A549 (cell line): ENCODE data around the gene MLST8.

Experiments
- ESRRA ChIP-seq: fragments of 150-350 bp; IDR thresholded peaks from 2 replicates; pipeline ENCODE4 v1.6.1; 2014; ENCODE audit warnings: mild to moderate bottlenecking, low read length, borderline replicate concordance
- HOXA7 ChIP-seq: fragments of 250-450 bp; sonication (Bioruptor Pico); IDR thresholded peaks from 2 replicates; pipeline ENCODE4 v1.5.0; 2020; ENCODE audit warnings: mild to moderate bottlenecking, moderate library complexity
- JUN ChIP-seq, 2 experiments: fragments of >200 bp; sonication (Bioruptor Twin); formaldehyde crosslinking; IDR thresholded peaks; 2 replicates in 1 of 2; 3 replicates in 1 of 2; pipeline ENCODE4 v1.6.1; 2016 to 2017
- MAFK ChIP-seq: fragments of 450-650 bp; IDR thresholded peaks from 2 replicates; pipeline ENCODE4 v1.6.1; 2014; ENCODE audit not compliant: partially characterized antibody
- NR3C1 ChIP-seq: fragments of >200 bp; sonication (Bioruptor Twin); formaldehyde crosslinking; IDR thresholded peaks from 3 replicates; pipeline ENCODE4 v1.6.1; 2017
- PHF8 ChIP-seq: fragments of 200-600 bp; sonication (generic); IDR thresholded peaks from 2 replicates; pipeline ENCODE4 v1.6.1; 2016; ENCODE audit warnings: low read depth, mild to moderate bottlenecking, antibody characterized with exemption, moderate library complexity, borderline replicate concordance
- POLR2A ChIP-seq: IDR thresholded peaks from 2 replicates; pipeline ENCODE4 v1.6.1; 2012; ENCODE audit warnings: mild to moderate bottlenecking, low read length
- RAD21 ChIP-seq, 2 experiments: fragments of >200 bp in 1 of 2; sonication (Bioruptor Twin) in 1 of 2; formaldehyde crosslinking in 1 of 2; IDR thresholded peaks in 1 of 2; conservative IDR thresholded peaks in 1 of 2; 2 replicates in 1 of 2; 3 replicates in 1 of 2; pipeline ENCODE4 v1.6.1; 2012 to 2018; ENCODE audit warnings: inconsistent platforms in 1 of 2
- TF ChIP-seq, protein P1 (sequence below): fragments of >200 bp; sonication (Bioruptor Twin); formaldehyde crosslinking; IDR thresholded peaks from 3 replicates; pipeline ENCODE4 v1.5.1; 2016
- TF ChIP-seq, protein P2 (sequence below): fragments of 450-650 bp; IDR thresholded peaks from 2 replicates; pipeline ENCODE4 v1.6.1; 2014; ENCODE audit warnings: antibody characterized with exemption

- TF ChIP-seq ESRRA: no peak
- TF ChIP-seq, protein P1, sequence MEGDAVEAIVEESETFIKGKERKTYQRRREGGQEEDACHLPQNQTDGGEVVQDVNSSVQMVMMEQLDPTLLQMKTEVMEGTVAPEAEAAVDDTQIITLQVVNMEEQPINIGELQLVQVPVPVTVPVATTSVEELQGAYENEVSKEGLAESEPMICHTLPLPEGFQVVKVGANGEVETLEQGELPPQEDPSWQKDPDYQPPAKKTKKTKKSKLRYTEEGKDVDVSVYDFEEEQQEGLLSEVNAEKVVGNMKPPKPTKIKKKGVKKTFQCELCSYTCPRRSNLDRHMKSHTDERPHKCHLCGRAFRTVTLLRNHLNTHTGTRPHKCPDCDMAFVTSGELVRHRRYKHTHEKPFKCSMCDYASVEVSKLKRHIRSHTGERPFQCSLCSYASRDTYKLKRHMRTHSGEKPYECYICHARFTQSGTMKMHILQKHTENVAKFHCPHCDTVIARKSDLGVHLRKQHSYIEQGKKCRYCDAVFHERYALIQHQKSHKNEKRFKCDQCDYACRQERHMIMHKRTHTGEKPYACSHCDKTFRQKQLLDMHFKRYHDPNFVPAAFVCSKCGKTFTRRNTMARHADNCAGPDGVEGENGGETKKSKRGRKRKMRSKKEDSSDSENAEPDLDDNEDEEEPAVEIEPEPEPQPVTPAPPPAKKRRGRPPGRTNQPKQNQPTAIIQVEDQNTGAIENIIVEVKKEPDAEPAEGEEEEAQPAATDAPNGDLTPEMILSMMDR: no peak
- no peak for TF ChIP-seq NR3C1
- TF ChIP-seq POLR2A: no peak
- TF ChIP-seq, protein P2, sequence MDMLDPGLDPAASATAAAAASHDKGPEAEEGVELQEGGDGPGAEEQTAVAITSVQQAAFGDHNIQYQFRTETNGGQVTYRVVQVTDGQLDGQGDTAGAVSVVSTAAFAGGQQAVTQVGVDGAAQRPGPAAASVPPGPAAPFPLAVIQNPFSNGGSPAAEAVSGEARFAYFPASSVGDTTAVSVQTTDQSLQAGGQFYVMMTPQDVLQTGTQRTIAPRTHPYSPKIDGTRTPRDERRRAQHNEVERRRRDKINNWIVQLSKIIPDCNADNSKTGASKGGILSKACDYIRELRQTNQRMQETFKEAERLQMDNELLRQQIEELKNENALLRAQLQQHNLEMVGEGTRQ: no peak
- no peak for TF ChIP-seq PHF8
- no peak for TF ChIP-seq JUN (IDR thresholded peaks at IDR 0.05)
- no peak for TF ChIP-seq MAFK
- TF ChIP-seq HOXA7 (CRISPR knock-in tag): no peak
- no peak for TF ChIP-seq RAD21 (conservative IDR thresholded peaks at IDR 0.05 in 1 of 2, IDR thresholded peaks at IDR 0.05 in 1 of 2)
Observed at GRCh38 chr16:2172688-2173335, 32.4 kb upstream of the MLST8 start.
